Mucosa of gallbladder (tissue), 1 donor: ENCODE measurements around the gene DGCR8. TPM values are rescaled to one million over a fixed set of nuclear protein-coding genes. Genes with fewer than 3 reads are reported as not detected.

Source experiments
- DNase-seq: peaks from one replicate; pipeline ENCODE4 v3.0.0-alpha.2; 2020; ENCODE audit warnings: low spot score
- total RNA-seq: library from RNA; stranded (reverse); gene quantifications from one replicate; pipeline ENCODE4 v1.2.1, GENCODE V29; 2021
- donor health status: DM: no; HTN: no; CAD: no.

The DGCR8 gene
- total RNA-seq, 1 donor from 2014 or later, result 38.2 TPM

- DNase-seq, result no peak
Observed at GRCh38 chr22:20124083-20124787, 44.2 kb downstream of the DGCR8 start.

- DNase-seq, result no peak
Observed at GRCh38 chr22:20125201-20126174, 45.4 kb downstream of the DGCR8 start.

- DNase-seq, result no peak
Observed at GRCh38 chr22:20126284-20127029, 46.4 kb downstream of the DGCR8 start.

GRCh38 chr22:20127318-20127868 is 47.4 kb downstream of the DGCR8 start:
- no peak for DNase-seq

- no peak for DNase-seq
Observed at GRCh38 chr22:20127869-20128618, 48.0 kb downstream of the DGCR8 start.

GRCh38 chr22:20128619-20128901 is 48.5 kb downstream of the DGCR8 start:
- no peak for DNase-seq

GRCh38 chr22:20128902-20129746 is 49.1 kb downstream of the DGCR8 start:
- DNase-seq, result no peak

- no peak for DNase-seq
Observed at GRCh38 chr22:20129747-20130014, 49.6 kb downstream of the DGCR8 start.

GRCh38 chr22:20130319-20130718 is 50.3 kb downstream of the DGCR8 start:
- no peak for DNase-seq

- peak; percentile 72 for DNase-seq
Observed at GRCh38 chr22:20130731-20131596, 50.9 kb downstream of the DGCR8 start.

- no peak for DNase-seq
Observed at GRCh38 chr22:20131597-20131858, 51.5 kb downstream of the DGCR8 start, which contains the start of gene ZDHHC8. ZDHHC8 (plus strand) TSS chr22:20131804; CDS start chr22:20131948, 144 bp downstream.

GRCh38 chr22:20131859-20132685 is 52.0 kb downstream of the DGCR8 start:
- DNase-seq, result no peak

GRCh38 chr22:20132686-20133246 is 52.7 kb downstream of the DGCR8 start:
- DNase-seq, result no peak

- DNase-seq, result no peak
Observed at GRCh38 chr22:20133930-20134549, 54.0 kb downstream of the DGCR8 start.

- no peak for DNase-seq
Observed at GRCh38 chr22:20135265-20135664, 55.2 kb downstream of the DGCR8 start.

- no peak for DNase-seq
Observed at GRCh38 chr22:20135806-20136602, 56.0 kb downstream of the DGCR8 start.

GRCh38 chr22:20136603-20136873 is 56.5 kb downstream of the DGCR8 start:
- no peak for DNase-seq

GRCh38 chr22:20137113-20137512 is 57.1 kb downstream of the DGCR8 start:
- no peak for DNase-seq
